HepG2 (cell line): ENCODE measurements around the gene ABCC12. TPM values are rescaled to one million over a fixed set of nuclear protein-coding genes. Genes with fewer than 3 reads are reported as not detected.

Experiments used
- AGO1 ChIP-seq: fragments of 200-400 bp; formaldehyde crosslinking; IDR thresholded peaks from 2 replicates; pipeline ENCODE4 v1.6.1; 2017; ENCODE audit warnings: mild to moderate bottlenecking, low read depth, low read length, moderate library complexity; ENCODE audit not compliant: poor library complexity, severe bottlenecking
- ARHGAP35 ChIP-seq: sonication (generic); formaldehyde crosslinking; IDR thresholded peaks from 2 replicates; pipeline ENCODE4 v1.9.0; 2022; ENCODE audit warnings: mild to moderate bottlenecking, inconsistent platforms, moderate library complexity, missing genetic modification reagents, borderline replicate concordance
- CBX5 ChIP-seq: sonication (generic); formaldehyde crosslinking; IDR thresholded peaks from 2 replicates; pipeline ENCODE4 v1.4.0; 2020; ENCODE audit warnings: missing genetic modification reagents, borderline replicate concordance
- HNRNPUL1 ChIP-seq: fragments of 200-400 bp; formaldehyde crosslinking; IDR thresholded peaks from 2 replicates; pipeline ENCODE4 v1.6.1; 2017; ENCODE audit warnings: low read depth, mild to moderate bottlenecking, low read length, moderate library complexity
- HOXD1 ChIP-seq: sonication (generic); formaldehyde crosslinking; IDR thresholded peaks from 2 replicates; pipeline ENCODE4 v1.5.0; 2020; ENCODE audit warnings: missing genetic modification reagents
- IRF2 ChIP-seq: IDR thresholded peaks from 2 replicates; pipeline ENCODE4 v1.6.1; 2018; ENCODE audit warnings: missing genetic modification reagents, missing compliant biosample characterization
- KDM2A ChIP-seq: sonication (generic); formaldehyde crosslinking; IDR thresholded peaks from 2 replicates; pipeline ENCODE4 v1.4.0; 2020; ENCODE audit warnings: low read depth, missing genetic modification reagents, borderline replicate concordance
- MAFK ChIP-seq, 2 experiments: IDR thresholded peaks in 1 of 2; conservative IDR thresholded peaks in 1 of 2; 2 replicates each; pipeline ENCODE4 v1.6.1; 2011; ENCODE audit warnings: improper control_type of control experiment in 2 of 2, low read length in 2 of 2
- PHF20 ChIP-seq: sonication (generic); formaldehyde crosslinking; IDR thresholded peaks from 2 replicates; pipeline ENCODE4 v1.5.0; 2020; ENCODE audit warnings: mild to moderate bottlenecking, missing genetic modification reagents
- REPIN1 ChIP-seq: sonication (generic); formaldehyde crosslinking; IDR thresholded peaks from 2 replicates; pipeline ENCODE4 v1.8.0; 2022; ENCODE audit warnings: missing genetic modification reagents, low read depth, mild to moderate bottlenecking, borderline replicate concordance
- RFXAP ChIP-seq: sonication (generic); formaldehyde crosslinking; IDR thresholded peaks from 2 replicates; pipeline ENCODE4 v1.4.0; 2020; ENCODE audit warnings: missing genetic modification reagents, borderline replicate concordance
- RNF2 ChIP-seq: fragments of 450-650 bp; conservative IDR thresholded peaks from 2 replicates; pipeline ENCODE4 v1.6.1; 2016; ENCODE audit warnings: low read depth
- SP4 ChIP-seq: sonication (generic); formaldehyde crosslinking; IDR thresholded peaks from 2 replicates; pipeline ENCODE4 v1.8.1; 2023; ENCODE audit warnings: mild to moderate bottlenecking, missing genetic modification reagents
- ZBTB20 ChIP-seq: sonication (generic); formaldehyde crosslinking; IDR thresholded peaks from 2 replicates; pipeline ENCODE4 v1.8.1; 2023; ENCODE audit warnings: missing genetic modification reagents, low read depth, mild to moderate bottlenecking, borderline replicate concordance
- ZNF143 ChIP-seq: sonication (generic); formaldehyde crosslinking; IDR thresholded peaks from 2 replicates; pipeline ENCODE4 v1.4.0; 2020; ENCODE audit warnings: missing genetic modification reagents
- ZNF180 ChIP-seq: sonication (generic); formaldehyde crosslinking; IDR thresholded peaks from 2 replicates; pipeline ENCODE4 v1.4.0; 2020; ENCODE audit warnings: low read depth, missing genetic modification reagents, borderline replicate concordance
- ZNF20 ChIP-seq: sonication (generic); formaldehyde crosslinking; IDR thresholded peaks from 2 replicates; pipeline ENCODE4 v1.4.0; 2020; ENCODE audit warnings: mild to moderate bottlenecking, moderate library complexity, missing genetic modification reagents
- ZNF556 ChIP-seq: sonication (generic); formaldehyde crosslinking; IDR thresholded peaks from 2 replicates; pipeline ENCODE4 v1.4.0; 2020; ENCODE audit warnings: mild to moderate bottlenecking, missing genetic modification reagents, borderline replicate concordance
- ZNF577 ChIP-seq: sonication (generic); formaldehyde crosslinking; IDR thresholded peaks from 2 replicates; pipeline ENCODE4 v1.4.0; 2020; ENCODE audit warnings: mild to moderate bottlenecking, low read depth, missing genetic modification reagents, borderline replicate concordance
- ZNF598 ChIP-seq: sonication (generic); formaldehyde crosslinking; IDR thresholded peaks from 2 replicates; pipeline ENCODE4 v1.5.1; 2020; ENCODE audit warnings: mild to moderate bottlenecking, missing genetic modification reagents, borderline replicate concordance
- ZNF737 ChIP-seq: sonication (generic); formaldehyde crosslinking; IDR thresholded peaks from 2 replicates; pipeline ENCODE4 v1.5.0; 2020; ENCODE audit warnings: missing genetic modification reagents, mild to moderate bottlenecking, borderline replicate concordance
- ZNF749 ChIP-seq: sonication (generic); formaldehyde crosslinking; IDR thresholded peaks from 2 replicates; pipeline ENCODE4 v1.8.0; 2022; ENCODE audit warnings: mild to moderate bottlenecking, missing genetic modification reagents, moderate library complexity, borderline replicate concordance
- ZNF780A ChIP-seq: sonication (generic); formaldehyde crosslinking; IDR thresholded peaks from 2 replicates; pipeline ENCODE4 v1.8.0; 2022; ENCODE audit warnings: mild to moderate bottlenecking, missing genetic modification reagents, moderate library complexity
- polyA plus RNA-seq, 8 experiments: library from polyadenylated mRNA; depleted of rRNA in 3 of 8; stranded (reverse) in 7 of 8; unstranded in 1 of 8; fragments of >200 nt; fragmentation: Illumina TruSeq in 4 of 8; extraction: Trizol in 4 of 8; gene quantifications; 2 replicates each; pipeline versions ENCODE4 v1.2.1 to v1.2.3, GENCODE V29; 2011 to 2016; ENCODE audit warnings: low read depth in 4 of 8, missing spikeins in 1 of 8, mixed read lengths in 1 of 8; ENCODE audit not compliant: insufficient read depth in 1 of 8
- total RNA-seq, 5 experiments: library from RNA; depleted of rRNA; stranded (reverse); fragments of >200 nt; fragmentation: Illumina TruSeq; extraction: Trizol; gene quantifications; 2 replicates each; pipeline ENCODE4 v1.2.3, GENCODE V29; 2016; ENCODE audit warnings: low read depth in 1 of 5
- TF ChIP-seq, protein P1 (sequence below): sonication (generic); formaldehyde crosslinking; IDR thresholded peaks from 2 replicates; pipeline ENCODE4 v1.4.0; 2020; ENCODE audit warnings: mild to moderate bottlenecking, missing genetic modification reagents
- TF ChIP-seq, protein P2 (sequence below): sonication (generic); formaldehyde crosslinking; IDR thresholded peaks from 2 replicates; pipeline ENCODE4 v1.5.0; 2020; ENCODE audit warnings: missing genetic modification reagents
- TF ChIP-seq, protein P3 (sequence below): sonication (generic); formaldehyde crosslinking; IDR thresholded peaks from 2 replicates; pipeline ENCODE4 v1.4.0; 2020; ENCODE audit warnings: missing genetic modification reagents

ABCC12 gene
- total and polyA plus RNA-seq, 2 of the 13 experiments (the other 11 are each of a cell fraction or from before 2014, with no cell fraction given), result not detected

DNA sequence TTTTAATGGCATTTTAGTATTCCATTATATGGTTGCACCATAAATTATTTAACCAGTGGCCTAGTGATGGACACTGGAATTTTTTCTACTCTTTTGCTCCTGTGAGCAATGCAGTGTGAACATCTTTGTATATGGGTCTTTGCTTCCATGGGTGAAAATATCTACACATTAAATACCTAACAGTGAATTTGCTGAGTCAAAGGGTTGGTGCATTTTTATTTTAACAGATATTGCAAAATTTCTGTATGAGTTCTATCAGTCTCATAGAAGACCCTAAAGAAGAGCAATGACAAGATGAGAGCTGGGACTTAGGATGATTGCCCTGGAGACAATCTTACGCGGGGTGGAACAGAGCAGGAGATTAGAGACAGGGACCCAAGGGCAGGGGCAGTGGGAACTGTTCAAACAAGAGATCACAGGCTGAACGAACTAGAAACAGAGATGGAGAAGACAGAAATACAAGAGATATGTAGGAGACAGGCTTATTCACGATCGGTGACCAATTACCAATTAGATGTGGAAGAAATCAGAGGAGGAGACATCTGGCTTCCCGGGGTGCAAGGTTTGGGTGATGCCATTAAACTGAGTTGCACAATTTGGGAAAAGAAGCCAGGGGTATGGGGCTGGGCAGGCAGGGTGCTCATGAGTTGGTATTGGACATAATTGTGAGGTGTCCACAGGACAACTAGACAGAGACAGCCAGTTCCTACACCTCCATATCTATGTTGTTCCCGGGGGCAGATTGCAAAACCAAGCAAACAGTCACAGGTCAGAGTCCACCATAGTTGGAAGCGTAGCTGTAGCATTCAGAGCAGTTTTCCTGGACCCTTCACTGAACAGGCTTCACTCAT, 48.4 kb upstream of the ABCC12 start (continued):
- no peak for TF ChIP-seq AGO1
- TF ChIP-seq CBX5 (CRISPR knock-in tag), result peak; percentile 96
- 0 out of 2 replicates have a peak, but pooled peaks have one; percentile 2 for TF ChIP-seq PHF20 (CRISPR knock-in tag)
- TF ChIP-seq ZNF143 (CRISPR knock-in tag), result no peak; the same call in 1 of the 2 replicates
- no peak for TF ChIP-seq ZNF180 (CRISPR knock-in tag)
- TF ChIP-seq ZNF780A (CRISPR knock-in tag), result no peak
- peak; percentile 96 for TF ChIP-seq REPIN1 (CRISPR knock-in tag)
- TF ChIP-seq ZNF749 (CRISPR knock-in tag), result peak; percentile 88; the same call in 1 of the 2 replicates
- peak; percentile 98 for TF ChIP-seq IRF2 (CRISPR knock-in tag)
- TF ChIP-seq, protein P1, sequence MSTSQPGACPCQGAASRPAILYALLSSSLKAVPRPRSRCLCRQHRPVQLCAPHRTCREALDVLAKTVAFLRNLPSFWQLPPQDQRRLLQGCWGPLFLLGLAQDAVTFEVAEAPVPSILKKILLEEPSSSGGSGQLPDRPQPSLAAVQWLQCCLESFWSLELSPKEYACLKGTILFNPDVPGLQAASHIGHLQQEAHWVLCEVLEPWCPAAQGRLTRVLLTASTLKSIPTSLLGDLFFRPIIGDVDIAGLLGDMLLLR (CRISPR knock-in tag), result no peak
- TF ChIP-seq SP4 (CRISPR knock-in tag), result peak; percentile 75
- TF ChIP-seq ZNF20 (CRISPR knock-in tag), result no peak
- TF ChIP-seq RNF2, result no peak
- peak; percentile 93 for TF ChIP-seq ZBTB20 (CRISPR knock-in tag)
- peak; percentile 90; the same call in 1 of the 2 replicates for TF ChIP-seq RFXAP (CRISPR knock-in tag)
- TF ChIP-seq HNRNPUL1, result no peak
- peak; percentile 90; the same call in 1 of the 2 replicates for TF ChIP-seq ZNF556 (CRISPR knock-in tag)
- TF ChIP-seq, protein P2, sequence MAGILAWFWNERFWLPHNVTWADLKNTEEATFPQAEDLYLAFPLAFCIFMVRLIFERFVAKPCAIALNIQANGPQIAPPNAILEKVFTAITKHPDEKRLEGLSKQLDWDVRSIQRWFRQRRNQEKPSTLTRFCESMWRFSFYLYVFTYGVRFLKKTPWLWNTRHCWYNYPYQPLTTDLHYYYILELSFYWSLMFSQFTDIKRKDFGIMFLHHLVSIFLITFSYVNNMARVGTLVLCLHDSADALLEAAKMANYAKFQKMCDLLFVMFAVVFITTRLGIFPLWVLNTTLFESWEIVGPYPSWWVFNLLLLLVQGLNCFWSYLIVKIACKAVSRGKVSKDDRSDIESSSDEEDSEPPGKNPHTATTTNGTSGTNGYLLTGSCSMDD (CRISPR knock-in tag), result no peak
- no peak for TF ChIP-seq ZNF577
- peak; percentile 72; the same call in 1 of the 2 replicates for TF ChIP-seq ZNF598 (CRISPR knock-in tag)
- TF ChIP-seq ARHGAP35 (CRISPR knock-in tag), result no peak
- no peak for TF ChIP-seq ZNF737 (CRISPR knock-in tag)
- TF ChIP-seq, protein P3, sequence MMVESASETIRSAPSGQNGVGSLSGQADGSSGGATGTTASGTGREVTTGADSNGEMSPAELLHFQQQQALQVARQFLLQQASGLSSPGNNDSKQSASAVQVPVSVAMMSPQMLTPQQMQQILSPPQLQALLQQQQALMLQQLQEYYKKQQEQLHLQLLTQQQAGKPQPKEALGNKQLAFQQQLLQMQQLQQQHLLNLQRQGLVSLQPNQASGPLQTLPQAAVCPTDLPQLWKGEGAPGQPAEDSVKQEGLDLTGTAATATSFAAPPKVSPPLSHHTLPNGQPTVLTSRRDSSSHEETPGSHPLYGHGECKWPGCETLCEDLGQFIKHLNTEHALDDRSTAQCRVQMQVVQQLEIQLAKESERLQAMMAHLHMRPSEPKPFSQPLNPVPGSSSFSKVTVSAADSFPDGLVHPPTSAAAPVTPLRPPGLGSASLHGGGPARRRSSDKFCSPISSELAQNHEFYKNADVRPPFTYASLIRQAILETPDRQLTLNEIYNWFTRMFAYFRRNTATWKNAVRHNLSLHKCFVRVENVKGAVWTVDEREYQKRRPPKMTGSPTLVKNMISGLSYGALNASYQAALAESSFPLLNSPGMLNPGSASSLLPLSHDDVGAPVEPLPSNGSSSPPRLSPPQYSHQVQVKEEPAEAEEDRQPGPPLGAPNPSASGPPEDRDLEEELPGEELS (CRISPR knock-in tag), result peak; percentile 97
- peak; percentile 83 for TF ChIP-seq KDM2A (CRISPR knock-in tag)
- peak; percentile 60 to 76 for TF ChIP-seq MAFK (conservative IDR thresholded peaks at IDR 0.05 in 1 of 2, IDR thresholded peaks at IDR 0.05 in 1 of 2; ENCODE audit: low read length in 2 of 2)
- TF ChIP-seq HOXD1 (CRISPR knock-in tag), result peak; percentile 84; the same call in 1 of the 2 replicates
